Measurements from ENCODE around the gene GNAS-AS1.
A peak's percentile ranks its signal among the peaks of the same experiment; 100 is the strongest.

Gene GNAS-AS1

GRCh38 chr20:58884966-58885365, 34.3 kb upstream of the GNAS-AS1 start:
- no peak for DNase-seq

DNA sequence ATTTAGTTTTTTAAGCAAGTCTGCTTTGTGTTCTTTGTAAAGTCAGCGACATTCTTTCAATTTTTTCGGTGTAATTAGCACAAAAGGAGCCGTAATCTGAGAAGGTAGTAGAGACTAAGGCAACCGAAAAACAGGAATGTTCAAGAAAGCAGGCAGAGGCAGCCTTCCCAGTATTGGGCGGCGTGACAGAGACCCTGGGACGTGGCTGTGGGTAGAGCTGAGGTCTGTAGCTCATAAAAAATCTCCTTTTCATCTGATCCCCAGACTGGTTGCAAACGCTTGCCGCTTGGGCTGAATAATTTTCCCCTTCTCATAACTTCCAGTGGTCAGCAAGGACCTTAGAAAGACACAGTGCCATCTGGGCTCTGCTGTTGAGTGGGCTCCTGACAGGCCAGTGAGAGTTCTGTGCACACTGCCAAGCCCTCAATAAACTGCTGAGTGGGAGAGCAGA, 32.6 kb upstream of the GNAS-AS1 start:
- DNase-seq: no peak

DNA sequence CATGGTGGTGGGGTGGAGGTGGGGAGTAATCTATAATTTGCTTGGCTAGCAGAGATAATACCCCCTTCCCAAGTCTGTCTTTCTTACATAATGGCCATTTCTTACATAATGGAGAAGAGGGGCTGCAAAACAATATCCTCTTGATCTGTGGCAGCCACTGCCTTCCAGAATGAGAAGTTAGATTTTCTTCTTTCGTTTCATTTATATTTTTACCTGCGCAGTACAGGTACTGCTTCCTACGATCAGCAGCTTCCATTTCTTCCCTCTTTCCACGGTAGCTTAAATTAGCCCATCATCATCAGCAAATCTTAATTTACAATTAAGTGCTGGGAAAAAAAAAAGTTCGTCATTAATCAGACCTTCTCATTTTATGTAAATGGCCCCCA, 32.0 kb upstream of the GNAS-AS1 start:
- DNase-seq: no peak

- DNase-seq: no peak
Measured at GRCh38 chr20:58880994-58881752, 30.5 kb upstream of the GNAS-AS1 start.

- DNase-seq: no peak
Measured at GRCh38 chr20:58880441-58880840, 29.7 kb upstream of the GNAS-AS1 start.

- no peak for DNase-seq
Measured at GRCh38 chr20:58878399-58878798, 27.7 kb upstream of the GNAS-AS1 start.

- no peak for DNase-seq
Measured at GRCh38 chr20:58877976-58878360, 27.3 kb upstream of the GNAS-AS1 start.

- no peak for DNase-seq
Measured at GRCh38 chr20:58877050-58877975, 26.6 kb upstream of the GNAS-AS1 start.

GRCh38 chr20:58876437-58876836, 25.7 kb upstream of the GNAS-AS1 start:
- DNase-seq: no peak

GRCh38 chr20:58875541-58876134, 24.9 kb upstream of the GNAS-AS1 start:
- DNase-seq: no peak

- no peak for DNase-seq
Measured at GRCh38 chr20:58875111-58875510, 24.4 kb upstream of the GNAS-AS1 start.

DNA sequence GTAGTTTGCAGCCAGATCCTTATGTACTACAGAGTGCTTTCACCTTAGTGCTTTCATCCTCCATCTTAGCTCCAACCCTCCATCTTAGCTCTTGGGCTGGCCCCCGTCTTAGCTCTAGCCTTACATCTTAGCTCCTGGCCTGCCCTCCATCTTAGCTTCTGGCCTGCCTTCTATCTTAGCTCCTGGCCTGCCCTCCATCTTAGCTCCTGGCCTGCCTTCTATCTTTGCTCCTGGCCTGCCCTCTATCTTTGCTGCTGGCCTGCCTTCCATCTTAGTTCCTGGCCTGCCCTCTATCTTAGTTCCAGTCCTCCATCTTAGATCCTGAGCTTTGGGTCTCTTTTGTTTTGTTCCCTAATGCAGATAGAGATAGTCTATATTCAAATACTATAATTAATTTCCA, 23.8 kb upstream of the GNAS-AS1 start:
- no peak for DNase-seq

DNA sequence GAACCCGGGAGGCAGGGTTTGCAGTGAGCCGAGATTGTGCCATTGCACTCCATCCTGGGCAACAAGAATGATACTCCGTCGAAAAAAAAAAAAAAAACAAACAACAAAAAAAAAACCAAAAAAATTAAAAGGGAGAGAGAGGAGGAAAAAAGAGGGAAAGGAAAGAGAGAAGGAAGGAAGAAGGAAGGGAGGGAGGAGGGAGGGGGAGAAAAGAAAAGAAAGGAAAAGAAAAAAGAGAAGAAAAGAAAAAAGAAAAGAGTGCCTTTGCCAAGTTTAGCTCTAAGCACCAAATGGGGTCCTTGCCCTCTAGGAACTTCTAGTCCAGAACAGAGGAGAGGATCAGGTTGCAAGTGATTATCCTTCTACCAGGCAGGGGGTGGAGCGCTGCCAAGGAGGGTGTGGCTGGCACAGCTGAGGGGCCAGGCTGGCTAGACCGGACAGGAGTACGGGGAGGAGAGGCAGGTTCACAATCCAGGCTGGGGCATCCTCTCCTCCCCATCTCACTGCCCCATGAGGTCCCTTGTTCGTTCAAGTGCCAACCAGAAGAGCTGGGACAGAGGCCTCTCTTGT, 20.9 kb upstream of the GNAS-AS1 start:
- DNase-seq: no peak

- peak; percentile 68 for DNase-seq
Measured at GRCh38 chr20:58870293-58871014, 19.8 kb upstream of the GNAS-AS1 start.

DNA sequence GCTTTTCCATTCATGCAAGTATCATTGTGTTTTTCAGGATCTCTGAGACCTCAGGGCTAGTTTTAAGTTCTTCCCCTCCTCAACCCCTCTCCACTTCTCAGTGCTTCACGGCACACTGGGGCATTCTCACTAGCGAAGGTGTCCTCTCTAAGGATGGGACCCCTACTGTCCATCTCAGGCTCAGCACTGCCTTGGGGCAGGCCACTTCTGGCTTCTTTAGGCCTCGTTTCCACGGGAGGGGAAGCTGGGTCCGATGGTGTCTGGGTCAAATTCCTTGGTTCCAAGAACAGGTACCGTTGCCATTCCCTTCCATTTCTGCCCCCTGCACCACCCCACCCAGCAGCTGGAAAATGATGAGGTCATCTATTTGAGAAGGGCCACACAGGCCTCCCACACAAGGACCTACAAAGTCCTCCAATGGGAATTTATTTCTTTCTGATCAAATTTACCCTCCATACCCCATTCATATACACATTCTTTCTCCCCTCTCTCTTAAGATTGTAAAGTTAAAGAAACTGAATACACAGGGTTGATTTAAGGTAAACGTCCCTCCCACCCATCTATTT, 19.0 kb upstream of the GNAS-AS1 start:
- no peak for DNase-seq

DNA sequence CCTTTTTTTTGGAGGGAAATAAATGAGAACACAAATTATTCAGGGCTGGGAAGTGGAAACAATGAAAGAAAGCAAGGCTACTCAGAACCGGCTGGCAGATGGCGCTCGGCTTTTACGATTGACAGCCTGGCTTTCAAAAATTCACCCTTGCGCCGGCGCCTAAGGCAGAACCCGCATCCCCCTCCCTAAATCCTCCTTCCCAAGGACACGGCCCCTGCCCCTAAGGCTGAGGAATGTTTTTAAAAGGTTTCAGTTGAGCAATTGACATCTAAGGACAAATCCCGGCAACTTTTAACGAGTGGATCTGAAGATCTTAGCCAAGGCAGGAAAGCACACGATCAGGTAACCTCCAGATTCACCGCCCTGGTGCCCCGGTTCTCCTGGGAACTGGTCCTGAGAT, 18.1 kb upstream of the GNAS-AS1 start:
- no peak for DNase-seq

GRCh38 chr20:58867211-58867610, 16.5 kb upstream of the GNAS-AS1 start:
- no peak for DNase-seq

DNA sequence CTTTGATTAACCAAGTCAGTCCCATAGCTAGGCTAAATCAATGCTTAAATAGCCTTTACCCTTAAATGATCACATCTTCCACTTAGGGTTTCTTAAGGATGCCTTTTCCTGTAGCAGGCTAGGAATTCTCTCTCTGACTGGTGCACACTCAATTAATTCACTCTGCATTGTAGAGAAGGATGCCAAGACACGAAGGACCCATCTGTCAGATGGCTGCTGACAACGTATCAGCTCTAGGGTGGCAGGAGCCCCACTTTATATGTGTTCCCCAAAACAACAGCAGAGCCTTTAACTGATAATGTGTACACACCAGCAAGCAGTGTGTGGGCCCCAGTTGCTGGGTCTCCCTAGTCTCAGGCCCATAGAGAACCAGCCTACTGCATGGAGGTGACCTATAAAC, 15.1 kb upstream of the GNAS-AS1 start:
- DNase-seq: no peak

- no peak for DNase-seq
Measured at GRCh38 chr20:58864346-58864745, 13.6 kb upstream of the GNAS-AS1 start.

DNA sequence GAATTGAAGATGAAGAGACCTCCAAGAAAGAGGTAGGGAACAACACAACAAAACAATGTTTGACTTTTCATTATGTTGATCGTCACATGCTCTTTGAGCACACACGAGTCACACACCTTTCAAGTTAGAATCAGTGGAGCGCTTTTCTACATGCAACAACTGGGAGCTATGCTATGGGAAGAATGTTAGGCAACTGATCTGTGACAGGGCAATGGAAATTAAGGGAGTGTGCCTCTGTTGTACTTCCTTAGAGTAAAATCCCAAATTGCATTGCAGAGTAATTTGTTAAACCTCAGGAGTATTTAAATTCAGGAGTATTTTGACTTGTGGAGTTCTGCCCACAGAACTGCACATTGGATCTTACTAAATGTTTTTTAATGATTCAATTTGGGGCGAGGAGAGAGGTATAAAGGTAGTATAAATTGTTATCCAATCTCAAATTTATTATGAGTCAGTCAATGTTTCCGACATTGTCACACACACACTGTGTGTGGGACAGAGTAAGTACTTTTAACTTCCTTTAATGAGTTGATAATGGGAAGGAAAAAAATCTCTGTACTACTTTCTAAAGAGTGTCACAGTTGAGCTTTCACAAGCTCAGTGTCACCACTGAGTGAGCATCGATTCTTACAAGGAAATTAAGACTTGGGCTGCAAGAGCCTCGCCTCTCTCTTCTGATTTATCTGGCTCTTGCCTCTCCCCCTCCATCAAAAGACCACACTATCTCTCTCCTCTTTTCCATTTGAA, 12.5 kb upstream of the GNAS-AS1 start:
- no peak for DNase-seq

Data from stimulated activated CD8-positive, alpha-beta memory T cell treated with anti-CD3 and anti-CD28 coated beads, Interleukin-4, amount 100 ng/mL, for 48 hours (primary cell).